HG02943 (cell line): ENCODE measurements around the gene PLXNA2.

Experiments
- ATAC-seq: cut with Tn5 transposase; IDR thresholded peaks from one replicate; pipeline ENCODE4 v1.9.1; 2021; ENCODE audit warnings: mild to moderate bottlenecking, low read depth, moderate library complexity; ENCODE audit not compliant: unreplicated experiment

PLXNA2 gene

DNA sequence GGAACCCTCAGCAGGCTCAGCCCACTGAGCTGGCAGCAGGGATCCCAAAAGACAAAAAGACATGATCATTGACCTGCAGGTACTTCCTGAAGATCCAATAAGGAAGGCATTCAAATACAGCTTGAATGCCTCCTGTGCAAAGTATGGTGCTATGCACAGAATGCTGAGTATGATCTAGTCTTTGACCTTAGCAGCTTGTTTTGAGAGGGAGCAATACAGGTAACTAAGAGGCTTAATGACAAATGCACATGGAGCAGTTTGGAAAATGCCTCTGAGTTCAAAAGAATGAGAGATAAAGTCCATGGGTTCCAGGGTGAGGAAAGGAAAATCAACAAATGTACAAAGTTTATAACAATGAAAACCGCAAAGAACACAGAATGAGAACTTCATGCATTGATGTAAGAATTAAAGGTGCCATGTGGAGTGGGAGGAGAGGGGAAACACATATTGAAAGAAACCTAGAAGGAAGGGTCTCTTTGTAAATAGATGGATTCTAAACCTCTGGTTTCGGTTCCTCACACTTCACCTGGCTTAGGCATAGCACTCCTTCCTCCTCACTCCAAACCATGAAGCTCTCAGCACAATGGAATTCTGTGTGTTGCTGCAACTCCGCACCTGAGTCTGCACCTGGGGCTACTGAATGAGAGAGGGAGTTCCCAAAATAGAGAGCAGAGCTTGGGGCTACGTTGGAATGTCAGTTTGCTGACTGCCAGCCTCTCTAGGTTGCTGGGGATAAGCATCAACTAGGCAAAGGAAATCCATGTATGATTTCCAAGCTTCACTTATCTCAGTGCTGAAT lies 77.6 kb downstream of the PLXNA2 start:
- no peak for ATAC-seq

GRCh38 chr1:208165659-208166058 lies 78.5 kb downstream of the PLXNA2 start:
- ATAC-seq = no peak

- ATAC-seq = no peak
These were observed 79.6 kb downstream of the PLXNA2 start for GRCh38 chr1:208164609-208165008.

DNA sequence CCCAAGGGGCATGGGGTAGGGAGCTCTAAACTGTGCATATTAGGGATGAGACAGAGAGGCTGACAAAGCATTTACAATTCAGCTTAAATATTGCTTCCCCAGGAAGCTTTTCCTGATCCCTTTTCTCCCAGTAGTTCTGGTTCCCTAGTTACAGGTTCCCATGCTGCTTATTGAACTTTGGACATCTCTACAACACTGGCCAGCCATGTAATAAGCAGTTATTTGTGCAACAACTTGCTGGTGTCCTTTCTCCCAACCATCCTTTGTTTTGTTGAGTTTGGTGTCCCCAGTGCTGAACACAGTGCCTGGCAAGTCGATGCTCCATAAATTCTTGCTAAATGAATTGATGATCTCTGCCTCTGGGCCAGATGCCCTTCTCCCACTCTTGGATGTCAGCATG lies 80.6 kb downstream of the PLXNA2 start:
- no peak for ATAC-seq

DNA sequence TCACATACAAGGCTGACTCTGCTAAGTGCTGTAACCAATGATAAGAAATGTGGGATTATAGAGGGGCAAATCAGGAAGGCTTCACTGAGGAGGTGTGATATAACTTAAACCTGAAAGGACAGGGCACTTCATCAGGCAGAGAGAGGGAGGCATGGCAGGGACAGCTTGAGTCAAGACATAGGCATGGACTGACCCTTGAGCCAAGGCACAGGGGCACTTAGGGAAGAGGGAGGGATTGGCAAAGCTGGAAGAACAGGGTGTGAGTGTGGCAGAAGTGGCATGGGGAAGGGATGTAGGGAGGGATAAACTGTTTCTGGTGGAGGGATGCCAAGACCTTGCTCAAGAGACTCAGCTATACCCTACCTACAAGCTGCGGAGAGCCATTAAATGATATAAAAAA lies 81.3 kb downstream of the PLXNA2 start:
- no peak for ATAC-seq

DNA sequence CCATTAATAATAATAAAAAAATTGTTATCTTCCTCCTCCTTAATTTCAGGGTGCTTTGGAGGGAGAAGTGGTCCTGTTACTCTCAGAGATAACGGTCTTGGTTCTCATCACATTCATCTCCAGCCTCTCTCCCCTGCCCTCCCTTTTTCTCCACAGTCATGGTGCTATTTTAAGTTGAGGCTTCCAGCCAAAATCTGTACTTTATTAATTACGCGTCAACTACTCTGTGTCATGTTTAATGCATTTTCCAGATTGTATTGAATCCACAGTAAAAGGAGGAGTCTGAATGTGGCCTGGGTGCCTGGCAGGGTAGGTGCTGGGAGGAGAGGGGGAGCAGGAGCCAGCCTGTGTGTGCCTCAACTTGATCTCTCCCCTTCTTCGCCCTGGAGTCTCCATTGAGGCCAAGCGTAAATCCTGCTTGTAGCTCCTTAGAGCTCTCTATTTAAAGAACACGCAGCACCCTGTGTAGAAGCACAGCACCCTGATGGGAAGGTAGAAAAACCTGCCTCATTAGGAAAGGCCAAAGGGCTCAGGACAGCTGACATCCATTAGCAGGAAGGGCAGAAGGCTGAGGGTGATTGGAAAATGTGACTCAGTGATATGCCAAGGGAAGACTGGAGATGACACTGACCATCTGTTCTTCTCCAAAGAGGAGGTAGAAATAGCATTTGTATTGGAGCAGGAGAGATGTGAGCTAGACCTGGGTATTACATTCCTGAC lies 82.4 kb downstream of the PLXNA2 start:
- ATAC-seq = no peak

DNA sequence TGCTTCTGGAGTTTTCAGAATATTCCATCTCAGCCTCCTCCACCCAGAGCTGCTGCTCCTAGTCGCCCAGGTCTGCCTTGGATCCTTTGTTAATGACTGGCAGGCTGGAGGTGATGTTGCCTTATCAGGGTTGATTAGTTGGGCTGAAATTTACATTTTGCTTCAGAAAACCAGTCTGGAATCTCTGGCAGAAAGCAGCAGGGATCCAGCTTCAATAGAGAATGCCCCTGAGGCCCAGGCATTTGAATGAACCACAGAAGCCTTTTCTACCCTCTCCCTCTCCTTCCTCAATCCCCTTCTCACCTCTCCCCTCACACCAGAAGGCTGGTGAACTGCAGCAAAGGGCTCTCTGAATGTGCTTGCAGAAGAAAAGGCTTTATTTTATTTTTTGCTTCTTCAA lies 83.2 kb downstream of the PLXNA2 start:
- ATAC-seq = no peak

DNA sequence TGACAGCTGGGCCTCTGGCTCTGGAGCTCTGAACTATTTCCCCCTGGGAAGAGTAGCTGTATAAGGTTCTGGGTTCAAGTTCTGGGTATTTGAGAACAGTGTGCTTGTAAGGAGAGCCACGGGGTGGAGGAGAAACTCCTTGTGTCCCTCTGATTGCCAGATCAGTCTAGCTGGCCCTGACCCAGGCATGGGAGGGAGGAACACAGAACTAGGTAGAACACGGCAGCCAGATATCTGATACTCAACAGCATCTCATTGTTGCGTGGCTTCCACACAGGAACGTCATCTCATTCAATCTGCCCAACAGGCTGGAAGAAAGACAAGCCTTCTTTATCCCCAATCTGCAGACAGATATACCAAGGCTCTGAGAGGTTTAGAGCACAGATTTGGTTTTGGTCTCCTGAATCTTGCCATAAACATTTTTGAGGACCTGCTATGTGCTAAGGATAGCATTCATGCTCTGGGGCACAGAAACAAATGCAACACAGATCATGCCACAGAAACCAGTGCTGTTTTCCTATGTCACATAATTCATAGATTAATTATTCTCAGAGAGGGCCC lies 83.8 kb downstream of the PLXNA2 start:
- no peak for ATAC-seq

DNA sequence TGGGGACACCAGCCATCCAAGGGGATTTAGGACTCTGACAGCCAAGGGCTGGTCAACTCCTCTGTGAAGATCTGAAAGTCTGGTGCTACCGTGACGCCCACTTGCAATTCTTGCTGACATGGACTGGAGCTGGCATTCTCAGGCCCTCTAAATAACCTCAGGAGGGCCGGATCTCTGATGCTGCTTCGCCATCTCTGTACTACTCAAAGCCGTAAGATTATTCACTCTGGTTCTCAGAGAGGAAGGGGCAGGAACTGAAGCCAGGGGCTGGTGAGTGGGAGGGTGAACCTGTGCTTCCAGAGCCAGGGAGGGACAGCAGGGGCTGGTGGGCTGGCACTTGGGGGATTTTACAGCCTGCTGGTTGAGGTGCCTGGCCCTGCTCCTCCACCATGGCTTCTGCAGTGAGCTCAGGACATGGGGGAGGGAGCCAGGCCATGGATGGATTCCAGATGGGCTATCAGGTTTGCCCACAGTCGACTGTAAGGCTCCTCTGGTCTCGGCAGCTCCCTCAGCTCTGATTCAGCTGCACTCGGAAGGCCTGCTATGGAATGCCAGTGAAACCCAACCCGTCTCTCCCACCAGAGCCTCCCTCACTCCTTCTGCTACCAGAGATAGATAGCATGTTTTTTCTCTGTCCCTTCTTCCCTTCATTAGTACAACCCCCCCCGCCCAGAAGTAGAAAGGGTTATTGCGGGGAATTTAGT lies 84.5 kb downstream of the PLXNA2 start:
- no peak for ATAC-seq

DNA sequence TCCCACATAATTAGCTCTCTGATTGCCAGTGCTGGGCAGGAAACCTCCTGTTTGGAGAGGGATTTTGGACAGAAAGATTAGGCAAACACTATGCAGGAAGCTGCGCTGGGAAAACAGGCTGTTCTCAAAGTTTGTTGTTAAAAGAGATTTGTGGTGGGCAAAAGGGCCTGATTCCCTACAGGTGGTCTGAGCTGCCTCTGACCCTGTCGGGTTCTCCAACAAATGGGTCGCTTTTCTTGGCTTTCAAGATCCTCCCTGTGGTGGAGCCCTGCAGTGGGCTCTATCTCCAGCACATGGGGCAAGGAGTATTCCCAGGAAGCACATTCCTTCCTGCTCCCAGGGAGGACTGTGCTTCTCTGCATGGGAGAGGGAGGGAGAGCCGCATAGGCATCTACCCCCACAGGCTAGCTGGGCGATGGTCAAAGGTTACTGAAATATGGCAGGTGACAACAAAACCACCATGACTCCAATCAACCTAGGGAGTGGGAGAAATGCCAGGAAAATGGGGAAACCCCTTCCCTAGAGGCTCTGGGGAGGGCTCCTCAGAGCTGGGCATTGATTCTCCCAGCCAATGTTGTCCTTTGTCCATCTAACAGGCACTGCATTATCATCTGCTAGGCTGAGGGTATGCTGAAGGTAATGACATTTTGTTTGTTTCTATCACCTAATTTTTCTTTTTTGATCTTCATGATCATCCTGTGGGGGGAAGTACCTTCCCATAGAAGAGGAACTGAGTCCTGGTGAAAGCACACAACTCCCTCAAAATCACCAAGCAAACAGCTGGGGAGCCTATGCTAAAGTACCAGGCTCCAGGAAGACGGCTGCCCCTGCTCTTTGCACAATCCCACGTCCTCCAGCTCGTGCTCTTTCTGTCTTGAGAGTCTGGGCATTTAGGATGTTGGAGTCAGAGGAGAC lies 85.3 kb downstream of the PLXNA2 start:
- no peak for ATAC-seq

DNA sequence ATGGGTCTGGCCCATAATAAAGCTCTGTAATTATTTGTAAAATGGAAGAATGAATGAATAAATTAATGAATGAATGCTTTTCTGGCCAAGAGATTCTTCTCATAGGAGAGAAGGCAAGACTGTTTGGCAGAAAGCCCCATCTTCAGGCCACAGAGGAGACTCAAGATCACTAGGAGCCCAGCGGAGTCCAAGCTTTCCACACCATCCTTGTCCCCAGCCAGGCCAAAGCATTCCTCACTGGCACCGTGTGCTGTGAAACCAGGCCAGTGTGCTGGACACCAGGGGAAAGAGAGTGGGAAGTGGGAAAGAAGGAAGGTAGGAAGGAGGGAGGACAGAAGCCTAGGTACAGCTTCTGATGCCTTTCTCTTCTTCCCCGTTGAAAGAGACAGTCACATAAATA lies 86.4 kb downstream of the PLXNA2 start:
- ATAC-seq = no peak

DNA sequence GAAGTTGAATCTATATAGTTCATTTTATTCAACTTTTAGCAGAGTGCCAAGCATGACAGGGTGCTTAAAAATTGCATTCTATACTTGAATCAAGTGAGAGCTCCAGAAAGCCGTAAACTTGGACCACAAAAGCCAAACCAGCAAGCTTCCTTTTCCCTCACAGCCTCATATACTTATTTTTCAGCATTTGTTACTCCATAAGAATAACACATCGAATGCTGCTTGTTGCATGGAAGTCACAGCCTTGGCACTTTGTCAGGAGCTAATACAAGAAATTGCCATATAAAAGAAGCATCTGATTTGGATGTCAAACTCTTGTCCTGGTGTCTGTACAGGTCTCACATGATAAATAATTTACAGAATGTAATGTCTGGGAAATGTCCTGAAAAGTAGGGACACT lies 87.4 kb downstream of the PLXNA2 start:
- no peak for ATAC-seq

DNA sequence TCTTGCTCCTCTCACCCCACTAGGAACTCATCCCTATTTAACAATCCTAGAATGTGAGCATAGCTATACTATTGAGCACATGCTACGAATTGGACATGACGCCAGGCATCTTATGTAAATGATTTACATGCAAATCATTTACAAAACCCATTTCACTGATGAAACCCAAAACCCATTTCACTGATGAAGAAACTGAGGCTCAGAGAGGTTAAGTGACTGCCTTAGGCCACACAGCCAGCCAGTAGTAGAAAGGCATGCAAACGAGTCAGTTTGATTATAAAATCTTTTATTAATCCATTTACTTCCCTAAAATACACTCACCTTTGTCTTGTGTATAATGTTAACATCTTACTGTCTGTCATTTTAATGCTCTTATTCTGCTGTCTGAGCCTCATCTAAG lies 87.9 kb downstream of the PLXNA2 start:
- no peak for ATAC-seq

GRCh38 chr1:208154679-208155642 lies 89.2 kb downstream of the PLXNA2 start:
- ATAC-seq = no peak

- no peak for ATAC-seq
These were observed 90.1 kb downstream of the PLXNA2 start for GRCh38 chr1:208154040-208154439.

GRCh38 chr1:208153386-208153785 lies 90.8 kb downstream of the PLXNA2 start:
- no peak for ATAC-seq

DNA sequence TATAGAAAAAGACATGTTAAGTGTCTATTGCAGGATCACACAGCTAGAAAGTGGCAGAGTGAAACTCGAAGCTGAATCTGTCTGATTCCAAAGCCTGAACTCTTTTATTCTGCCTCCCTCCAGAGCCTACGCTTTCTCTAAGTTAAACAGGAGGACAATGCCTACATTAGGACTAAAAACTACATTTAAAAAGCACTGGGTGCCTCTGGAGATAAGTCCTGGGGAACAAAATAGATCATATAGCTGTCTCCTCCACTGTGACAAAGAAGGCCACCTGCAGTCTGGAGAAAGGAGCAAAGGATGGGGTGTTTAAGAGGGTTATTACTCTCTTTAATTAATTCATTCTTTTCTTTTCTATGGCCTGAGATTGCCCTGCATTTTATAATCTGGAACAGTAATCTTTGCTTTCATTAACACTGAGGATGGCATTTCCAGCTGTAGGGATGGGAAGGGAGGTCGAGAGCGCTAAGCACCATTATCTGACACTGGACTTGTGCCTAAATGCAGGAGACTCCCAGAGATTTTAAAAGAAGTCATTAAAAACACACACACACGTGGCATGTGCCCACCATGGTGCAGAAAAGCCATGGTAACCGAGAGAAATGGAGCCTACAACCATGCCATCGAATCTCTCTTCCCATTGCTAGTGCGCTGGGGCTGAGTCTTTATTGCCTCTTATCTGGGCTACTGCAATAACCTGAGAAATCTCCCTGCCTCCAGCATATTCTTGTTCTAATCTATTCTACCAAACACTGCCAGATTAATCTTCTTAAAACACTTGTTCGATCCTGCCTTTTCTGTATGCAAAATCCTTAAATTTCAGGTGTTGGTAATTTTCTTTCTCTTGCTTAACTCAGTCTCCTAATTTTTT lies 92.2 kb downstream of the PLXNA2 start:
- no peak for ATAC-seq

DNA sequence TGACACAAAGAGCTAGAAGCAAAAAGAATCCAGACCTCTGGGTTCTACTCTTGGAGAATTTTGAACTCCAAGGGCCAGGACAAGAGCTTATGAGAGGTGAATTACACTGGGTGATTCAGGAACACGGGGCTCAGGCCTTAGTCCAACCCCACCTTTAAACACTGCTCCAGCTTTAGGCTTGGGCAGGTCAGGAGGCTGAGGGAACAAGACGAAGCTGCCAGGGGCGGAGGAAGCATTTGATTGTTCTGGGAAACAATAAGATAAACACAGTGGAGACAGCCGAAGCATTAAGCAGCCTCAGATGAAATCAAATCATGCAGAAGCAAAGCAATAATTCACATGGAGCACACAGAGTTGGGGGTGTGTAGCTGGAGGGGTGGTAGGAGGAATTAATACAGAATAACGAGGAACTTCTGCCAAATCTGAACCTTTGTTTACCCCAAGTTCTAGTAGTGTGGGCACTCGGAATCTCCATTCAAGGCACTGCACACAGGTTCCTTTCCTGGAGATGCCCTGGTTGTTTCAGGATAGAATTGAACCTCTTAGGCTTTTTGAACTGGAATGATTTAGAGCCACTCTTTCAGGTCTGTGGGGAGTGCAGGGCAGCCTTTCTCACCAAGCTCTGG lies 93.2 kb downstream of the PLXNA2 start:
- no peak for ATAC-seq
